GM23338 (cell line): ENCODE results near the gene ME3. TPM values are rescaled to one million over a fixed set of nuclear protein-coding genes. Genes with fewer than 3 reads are reported as not detected.

ENCODE experiments used
- ATAC-seq: fragments of 200-7000 bp; cut with Tn5 transposase; 3 replicates; pipeline ENCODE4 v1.9.1; 2020
- DNase-seq: peaks from one replicate; pipeline ENCODE4 v3.0.0-alpha.2; 2015; ENCODE audit warnings: low spot score
- H2AFZ ChIP-seq: fragments of 200-600 bp; sonication (generic); 2 replicates; pipeline ENCODE4 v1.8.0; 2016; ENCODE audit warnings: antibody characterized with exemption, mild to moderate bottlenecking, moderate library complexity
- H3F3A ChIP-seq: fragments of 200-600 bp; sonication (generic); replicated peaks from 2 replicates; pipeline ENCODE4 v1.8.0; 2017; ENCODE audit warnings: antibody characterized with exemption, mixed run types, low read depth
- H3K27ac ChIP-seq: fragments of 200-600 bp; sonication (generic); 2 replicates; pipeline ENCODE4 v1.6.1; 2016; ENCODE audit warnings: low read depth
- H3K27me3 ChIP-seq: fragments of 200-600 bp; sonication (generic); 2 replicates; pipeline ENCODE4 v1.8.0; 2016; ENCODE audit warnings: mild to moderate bottlenecking, mixed run types, moderate library complexity; ENCODE audit not compliant: insufficient read depth
- H3K36me3 ChIP-seq: fragments of 200-600 bp; sonication (generic); 2 replicates; pipeline ENCODE4 v1.8.0; 2016; ENCODE audit warnings: mild to moderate bottlenecking; ENCODE audit not compliant: insufficient read depth
- H3K4me1 ChIP-seq: fragments of 200-600 bp; sonication (generic); 2 replicates; pipeline ENCODE4 v1.8.0; 2016; ENCODE audit warnings: mild to moderate bottlenecking, moderate library complexity; ENCODE audit not compliant: insufficient read depth
- H3K4me2 ChIP-seq: fragments of 200-600 bp; sonication (generic); 2 replicates; pipeline ENCODE4 v1.7.1; 2017; ENCODE audit warnings: mixed run types
- H3K4me3 ChIP-seq: fragments of 200-600 bp; sonication (generic); 2 replicates; pipeline ENCODE4 v1.6.1; 2016; ENCODE audit warnings: mixed run types
- H3K79me2 ChIP-seq: fragments of 200-600 bp; sonication (generic); replicated peaks from 2 replicates; pipeline ENCODE4 v1.8.0; 2017; ENCODE audit warnings: mild to moderate bottlenecking; ENCODE audit not compliant: insufficient read depth
- H3K9me2 ChIP-seq: fragments of 200-600 bp; sonication (generic); 2 replicates; pipeline ENCODE4 v1.8.0; 2017; ENCODE audit not compliant: insufficient read depth
- H4K20me1 ChIP-seq: fragments of 200-600 bp; sonication (generic); replicated peaks from 2 replicates; pipeline ENCODE4 v1.8.0; 2017; ENCODE audit warnings: mild to moderate bottlenecking; ENCODE audit not compliant: insufficient read depth
- H3K27ac Mint-ChIP-seq: 2 replicates; pipeline ENCODE4 v1.8.0; 2020; ENCODE audit warnings: inconsistent platforms, mild to moderate bottlenecking, moderate library complexity, mixed read lengths
- H3K27me3 Mint-ChIP-seq: 3 replicates; pipeline ENCODE4 v1.8.0; 2022; ENCODE audit warnings: low read depth, mild to moderate bottlenecking, moderate library complexity, mixed read lengths, inconsistent platforms; ENCODE audit not compliant: insufficient read depth, poor library complexity
- H3K36me3 Mint-ChIP-seq: 3 replicates; pipeline ENCODE4 v1.8.0; 2021; ENCODE audit warnings: low read depth, mild to moderate bottlenecking, inconsistent platforms, moderate library complexity, mixed read lengths
- H3K4me1 Mint-ChIP-seq: 3 replicates; pipeline ENCODE4 v1.8.0; 2020; ENCODE audit warnings: mild to moderate bottlenecking, inconsistent platforms, mixed read lengths
- H3K4me3 Mint-ChIP-seq: 3 replicates; pipeline ENCODE4 v1.8.0; 2021; ENCODE audit warnings: moderate library complexity, mild to moderate bottlenecking, inconsistent platforms, mixed read lengths
- H3K9me3 Mint-ChIP-seq: 3 replicates; pipeline ENCODE4 v1.8.0; 2020; ENCODE audit warnings: moderate library complexity, mild to moderate bottlenecking, inconsistent platforms, mixed read lengths
- CREB1 ChIP-seq: fragments of 250-450 bp; sonication (Bioruptor Pico); IDR thresholded peaks from 2 replicates; pipeline ENCODE4 v1.5.0; 2020; ENCODE audit warnings: low read depth, mild to moderate bottlenecking, moderate library complexity
- CTCF ChIP-seq, 2 experiments: fragments of 200-600 bp in 1 of 2; sonication (generic) in 1 of 2; conservative IDR thresholded peaks; 2 replicates each; pipeline versions ENCODE4 v1.5.1 to v1.6.1; 2016 to 2017; ENCODE audit warnings: antibody characterized with exemption in 2 of 2, low read depth in 2 of 2, mild to moderate bottlenecking in 2 of 2, moderate library complexity in 1 of 2
- ETS1 ChIP-seq: IDR thresholded peaks from 2 replicates; pipeline ENCODE4 v1.6.1; 2016; ENCODE audit warnings: antibody characterized with exemption
- EZH2 ChIP-seq: fragments of 200-600 bp; sonication (generic); IDR thresholded peaks from one replicate; pipeline ENCODE4 v1.8.0; 2017; ENCODE audit warnings: antibody characterized with exemption, mild to moderate bottlenecking, low read depth; ENCODE audit not compliant: unreplicated experiment
- EZH2phosphoT487 ChIP-seq: fragments of 200-600 bp; sonication (generic); IDR thresholded peaks from one replicate; pipeline ENCODE4 v1.8.1; 2018; ENCODE audit warnings: antibody characterized with exemption; ENCODE audit not compliant: unreplicated experiment
- JUNB ChIP-seq: IDR thresholded peaks from one replicate; pipeline ENCODE4 v1.6.1; 2016; ENCODE audit warnings: antibody characterized with exemption; ENCODE audit not compliant: unreplicated experiment
- NANOG ChIP-seq: IDR thresholded peaks from 2 replicates; pipeline ENCODE4 v1.6.1; 2016; ENCODE audit warnings: antibody characterized with exemption, borderline replicate concordance
- REST ChIP-seq: IDR thresholded peaks from one replicate; pipeline ENCODE4 v1.6.1; 2018; ENCODE audit warnings: antibody characterized with exemption; ENCODE audit not compliant: unreplicated experiment
- ZNF114 ChIP-seq: fragments of 250-450 bp; sonication (Bioruptor Pico); IDR thresholded peaks from 2 replicates; pipeline ENCODE4 v1.5.0; 2020; ENCODE audit warnings: mild to moderate bottlenecking, moderate library complexity
- ZNF331 ChIP-seq: fragments of 250-450 bp; sonication (Bioruptor Pico); IDR thresholded peaks from 2 replicates; pipeline ENCODE4 v1.5.0; 2020; ENCODE audit warnings: low read depth, mild to moderate bottlenecking, moderate library complexity
- ZNF462 ChIP-seq: fragments of 250-450 bp; sonication (Bioruptor Pico); IDR thresholded peaks from 2 replicates; pipeline ENCODE4 v1.5.0; 2020; ENCODE audit warnings: mild to moderate bottlenecking, moderate library complexity
- polyA plus RNA-seq: library from polyadenylated mRNA; unstranded; fragments of >200 nt; fragmentation: Nextera tagmentation; extraction: Ambion mirVana; gene quantifications from 2 replicates; pipeline ENCODE4 v1.2.1, GENCODE V29; 2016
- total RNA-seq: library from RNA; depleted of rRNA; stranded (reverse); fragments of >200 nt; shearing (Covaris generic); gene quantifications from 2 replicates; pipeline ENCODE4 v1.2.3, GENCODE V29; 2014

The ME3 gene
- total and polyA plus RNA-seq, 2 experiments from 2014 or later = 1.3 to 4.0 TPM

- Mint-ChIP-seq H3K27ac (no peak overlapping the region), H3K4me3 (no peak overlapping the region), H3K4me1 (no peaks in the 10 kb centered on the region; the same call in 2 of the 3 replicates), H3K36me3 (peaks cover 9% of the 10 kb centered on the region), H3K27me3 (no peaks in the 10 kb centered on the region), H3K9me3 (no peaks in the 10 kb centered on the region; the same call in 2 of the 3 replicates)
- H3K4me2 ChIP-seq = no peak overlapping the region
- no peaks in the 10 kb centered on the region for H3K79me2 ChIP-seq
- no peaks in the 10 kb centered on the region for H3F3A ChIP-seq
- TF ChIP-seq ETS1 (no peak), CTCF (conservative IDR thresholded peaks at IDR 0.05; ENCODE audit: low read depth in 2 of 2) (no peak), ZNF331 (CRISPR knock-in tag) (no peak), REST (no peak), EZH2 (no peak), JUNB (no peak), CREB1 (no peak), EZH2phosphoT487 (no peak), NANOG (no peak), ZNF114 (CRISPR knock-in tag) (no peak), ZNF462 (CRISPR knock-in tag) (no peak)
- no peak overlapping the region for H2AFZ ChIP-seq
- H3K4me1 ChIP-seq = no peaks in the 10 kb centered on the region
- no peaks in the 10 kb centered on the region for H3K27me3 ChIP-seq
- no peaks in the 10 kb centered on the region for H3K36me3 ChIP-seq
- H3K4me3 ChIP-seq = no peak overlapping the region
- ATAC-seq (no peak), DNase-seq (no peak)
- H3K9me2 ChIP-seq = no peaks in the 10 kb centered on the region
- H3K27ac ChIP-seq = no peak overlapping the region
- H4K20me1 ChIP-seq = no peaks in the 10 kb centered on the region
Measured at GRCh38 chr11:86435711-86436110, 236.7 kb downstream of the ME3 start.
